HEK293T (cell line): ENCODE measurements around the gene MYB.
"Not testable (repeated sequence)": the region's sequence is repeated elsewhere in the genome, so short reads cannot be mapped to it uniquely, and the experiment has no call there.

ENCODE experiments used
- CTCF ChIA-PET: fragments of 350-600 bp; formaldehyde crosslinking; extraction: SDS; loops from one replicate; lab custom pipeline; 2021; ENCODE audit warnings: antibody characterized with exemption, inconsistent platforms; lab: Yijun Ruan, JAX
- POLR2A ChIA-PET: fragments of 350-600 bp; formaldehyde crosslinking; extraction: SDS; loops from one replicate; lab custom pipeline; 2020; ENCODE audit warnings: antibody characterized with exemption, inconsistent platforms; lab: Yijun Ruan, JAX
- DNase-seq: peaks from one replicate; pipeline ENCODE4 v3.0.0; 2012; ENCODE audit warnings: mixed read lengths; ENCODE audit errors: extremely low spot score
- ARNT ChIP-seq: fragments of 450-650 bp; IDR thresholded peaks from 2 replicates; pipeline ENCODE4 v1.6.1; 2017; ENCODE audit warnings: mild to moderate bottlenecking
- BHLHE40 ChIP-seq: fragments of 450-650 bp; IDR thresholded peaks from 2 replicates; pipeline ENCODE4 v1.6.1; 2016; ENCODE audit warnings: mild to moderate bottlenecking, moderate library complexity, borderline replicate concordance
- CTBP1 ChIP-seq: fragments of 450-650 bp; IDR thresholded peaks from 2 replicates; pipeline ENCODE4 v1.6.1; 2016; ENCODE audit warnings: borderline replicate concordance
- ELF4 ChIP-seq: fragments of 450-650 bp; IDR thresholded peaks from 2 replicates; pipeline ENCODE4 v1.6.1; 2017; ENCODE audit warnings: antibody characterized with exemption
- FOXA1 ChIP-seq: fragments of 450-650 bp; IDR thresholded peaks from 2 replicates; pipeline ENCODE4 v1.6.1; 2016; ENCODE audit warnings: mild to moderate bottlenecking
- FOXK2 ChIP-seq: fragments of 450-650 bp; IDR thresholded peaks from 2 replicates; pipeline ENCODE4 v1.6.1; 2016; ENCODE audit warnings: mild to moderate bottlenecking
- FOXM1 ChIP-seq: fragments of 450-650 bp; IDR thresholded peaks from 2 replicates; pipeline ENCODE4 v1.6.1; 2017; ENCODE audit warnings: mild to moderate bottlenecking, borderline replicate concordance
- HDGF ChIP-seq: fragments of 450-650 bp; IDR thresholded peaks from 2 replicates; pipeline ENCODE4 v1.6.1; 2017; ENCODE audit warnings: antibody characterized with exemption, borderline replicate concordance
- L3MBTL2 ChIP-seq: fragments of 450-650 bp; conservative IDR thresholded peaks from 2 replicates; pipeline ENCODE4 v1.6.1; 2016; ENCODE audit warnings: mild to moderate bottlenecking
- LEF1 ChIP-seq: fragments of 450-650 bp; IDR thresholded peaks from 2 replicates; pipeline ENCODE4 v1.6.1; 2017; ENCODE audit warnings: mild to moderate bottlenecking, borderline replicate concordance
- NFRKB ChIP-seq: fragments of 450-650 bp; IDR thresholded peaks from 2 replicates; pipeline ENCODE4 v1.6.1; 2016; ENCODE audit warnings: mild to moderate bottlenecking, moderate library complexity
- PKNOX1 ChIP-seq: fragments of 450-650 bp; IDR thresholded peaks from 2 replicates; pipeline ENCODE4 v1.6.1; 2016
- SP1 ChIP-seq: fragments of 450-650 bp; IDR thresholded peaks from 2 replicates; pipeline ENCODE4 v1.6.1; 2017
- SUZ12 ChIP-seq: fragments of 450-650 bp; IDR thresholded peaks from 2 replicates; pipeline ENCODE4 v1.6.1; 2016; ENCODE audit warnings: mild to moderate bottlenecking
- TARDBP ChIP-seq: fragments of 450-650 bp; IDR thresholded peaks from 2 replicates; pipeline ENCODE4 v1.6.1; 2016
- ZNF384 ChIP-seq: fragments of 450-650 bp; IDR thresholded peaks from 2 replicates; pipeline ENCODE4 v1.6.1; 2016

The MYB gene

GRCh38 chr6:135145063-135145800, 35.9 kb upstream of the MYB start:
- peak; percentile 38 for DNase-seq
- CTCF ChIA-PET = interaction anchor here (0.6 to 1.1 kb wide), 7 partner anchors 12 to 443 kb away, joined by 3 to 4 read pairs (median 3); no protein-coding TSS in a partner anchor
- POLR2A ChIA-PET = no interaction called here
- TF ChIP-seq CTBP1 (no peak), BHLHE40 (no peak), FOXM1 (no peak), ZNF384 (no peak)

- DNase-seq = peak; percentile 40
- ChIA-PET CTCF (interaction anchor here (0.5 to 1.4 kb wide), 4 partner anchors 22 to 294 kb away, joined by 3 to 5 read pairs (median 3); no protein-coding TSS in a partner anchor), POLR2A (interaction anchor here (1.4 kb wide), 1 partner anchor 35 kb away, joined by 5 read pairs; the partner anchor contains the start of gene MYB)
- TF ChIP-seq FOXA1 = no peak
- no peak for TF ChIP-seq FOXM1
- no peak for TF ChIP-seq ZNF384
- TF ChIP-seq PKNOX1 = no peak
- no peak for TF ChIP-seq LEF1
- no peak for TF ChIP-seq SP1
- no peak for TF ChIP-seq L3MBTL2
- TF ChIP-seq TARDBP = no peak
- TF ChIP-seq ELF4 = no peak
- TF ChIP-seq NFRKB = no peak
These were observed 34.8 kb upstream of the MYB start for GRCh38 chr6:135146162-135146934.

- DNase-seq = no peak
- POLR2A ChIA-PET = no interaction called here
- CTCF ChIA-PET = interaction anchor here (0.6 kb wide), 1 partner anchor 1087 kb away, joined by 4 read pairs; no protein-coding TSS in a partner anchor
- TF ChIP-seq PKNOX1 = no peak
- no peak for TF ChIP-seq SUZ12
- TF ChIP-seq L3MBTL2 = no peak
- TF ChIP-seq CTBP1 = no peak
- TF ChIP-seq FOXM1 = no peak
- no peak for TF ChIP-seq FOXA1
- no peak for TF ChIP-seq LEF1
These were observed 33.2 kb upstream of the MYB start for GRCh38 chr6:135147637-135148592.

GRCh38 chr6:135148889-135149288, 32.2 kb upstream of the MYB start:
- POLR2A ChIA-PET = no interaction called here
- CTCF ChIA-PET = interaction anchor here (1.1 kb wide), 1 partner anchor 291 kb away, joined by 4 read pairs; no protein-coding TSS in a partner anchor
- no peak for DNase-seq
- TF ChIP-seq NFRKB = no peak
- no peak for TF ChIP-seq FOXM1
- no peak for TF ChIP-seq SUZ12
- TF ChIP-seq FOXK2 = no peak

GRCh38 chr6:135149376-135149775, 31.7 kb upstream of the MYB start:
- ChIA-PET POLR2A (no interaction called here), CTCF (interaction anchor here (1.1 kb wide), 1 partner anchor 290 kb away, joined by 4 read pairs; no protein-coding TSS in a partner anchor)
- TF ChIP-seq FOXA1 (no peak), CTBP1 (no peak), L3MBTL2 (no peak), PKNOX1 (no peak), TARDBP (no peak), ZNF384 (no peak), FOXK2 (no peak), NFRKB (no peak), FOXM1 (no peak), SP1 (no peak), ARNT (no peak), LEF1 (no peak), SUZ12 (no peak), BHLHE40 (no peak), ELF4 (no peak), HDGF (no peak)
- DNase-seq = no peak

- CTCF ChIA-PET, POLR2A ChIA-PET: not testable (repeated sequence)
These were observed 30.6 kb upstream of the MYB start for GRCh38 chr6:135150481-135150880.

GRCh38 chr6:135154125-135154524, 27.0 kb upstream of the MYB start:
- POLR2A ChIA-PET, DNase-seq: not testable (repeated sequence)
- CTCF ChIA-PET = interaction anchor here (0.6 kb wide), 1 partner anchor 310 kb away, joined by 4 read pairs; no protein-coding TSS in a partner anchor

More at GRCh38 chr6:135150481-135150880, 30.6 kb upstream of the MYB start:
- DNase-seq = not testable (repeated sequence)
